ENCODE data around the gene ARHGAP8.

ARHGAP8 gene

GRCh38 chr22:44845796-44846720 is 93.7 kb downstream of the ARHGAP8 start:
- Histone ChIP-seq H3K9me3 (ENCODE audit: insufficient read depth, low read depth, low read length) (no peaks in the 10 kb centered on the region), H3K27me3 (ENCODE audit: insufficient read depth, low read length, poor library complexity, severe bottlenecking) (no peaks in the 10 kb centered on the region), H3F3A (ENCODE audit: low read depth) (no peaks in the 10 kb centered on the region), H3K9me2 (replicated peaks; ENCODE audit: low read depth, low read length) (no peaks in the 10 kb centered on the region), H2AFZ (ENCODE audit: low read length) (no peak overlapping the region), H3K4me3 (ENCODE audit: low read length, poor library complexity, severe bottlenecking) (no peak overlapping the region), H3K4me2 (ENCODE audit: low read depth, low read length, poor library complexity, severe bottlenecking) (no peak overlapping the region), H3K4me1 (ENCODE audit: insufficient read depth, low read length, poor library complexity, severe bottlenecking) (no peaks in the 10 kb centered on the region), H3K36me3 (ENCODE audit: insufficient read depth, low read length) (no peaks in the 10 kb centered on the region), H4K20me1 (ENCODE audit: insufficient read depth, low read length, poor library complexity, severe bottlenecking) (no peaks in the 10 kb centered on the region), H3K9ac (ENCODE audit: low read depth, low read length, poor library complexity, severe bottlenecking) (no peak overlapping the region), H3K79me2 (ENCODE audit: insufficient read depth, low read length) (no peaks in the 10 kb centered on the region)
- TF ChIP-seq, protein P1, sequence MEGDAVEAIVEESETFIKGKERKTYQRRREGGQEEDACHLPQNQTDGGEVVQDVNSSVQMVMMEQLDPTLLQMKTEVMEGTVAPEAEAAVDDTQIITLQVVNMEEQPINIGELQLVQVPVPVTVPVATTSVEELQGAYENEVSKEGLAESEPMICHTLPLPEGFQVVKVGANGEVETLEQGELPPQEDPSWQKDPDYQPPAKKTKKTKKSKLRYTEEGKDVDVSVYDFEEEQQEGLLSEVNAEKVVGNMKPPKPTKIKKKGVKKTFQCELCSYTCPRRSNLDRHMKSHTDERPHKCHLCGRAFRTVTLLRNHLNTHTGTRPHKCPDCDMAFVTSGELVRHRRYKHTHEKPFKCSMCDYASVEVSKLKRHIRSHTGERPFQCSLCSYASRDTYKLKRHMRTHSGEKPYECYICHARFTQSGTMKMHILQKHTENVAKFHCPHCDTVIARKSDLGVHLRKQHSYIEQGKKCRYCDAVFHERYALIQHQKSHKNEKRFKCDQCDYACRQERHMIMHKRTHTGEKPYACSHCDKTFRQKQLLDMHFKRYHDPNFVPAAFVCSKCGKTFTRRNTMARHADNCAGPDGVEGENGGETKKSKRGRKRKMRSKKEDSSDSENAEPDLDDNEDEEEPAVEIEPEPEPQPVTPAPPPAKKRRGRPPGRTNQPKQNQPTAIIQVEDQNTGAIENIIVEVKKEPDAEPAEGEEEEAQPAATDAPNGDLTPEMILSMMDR (conservative IDR thresholded peaks at IDR 0.05; ENCODE audit: low read length), result no peak
- TF ChIP-seq EZH2phosphoT487 (IDR thresholded peaks at IDR 0.05; ENCODE audit: borderline replicate concordance), result no peak

DNA sequence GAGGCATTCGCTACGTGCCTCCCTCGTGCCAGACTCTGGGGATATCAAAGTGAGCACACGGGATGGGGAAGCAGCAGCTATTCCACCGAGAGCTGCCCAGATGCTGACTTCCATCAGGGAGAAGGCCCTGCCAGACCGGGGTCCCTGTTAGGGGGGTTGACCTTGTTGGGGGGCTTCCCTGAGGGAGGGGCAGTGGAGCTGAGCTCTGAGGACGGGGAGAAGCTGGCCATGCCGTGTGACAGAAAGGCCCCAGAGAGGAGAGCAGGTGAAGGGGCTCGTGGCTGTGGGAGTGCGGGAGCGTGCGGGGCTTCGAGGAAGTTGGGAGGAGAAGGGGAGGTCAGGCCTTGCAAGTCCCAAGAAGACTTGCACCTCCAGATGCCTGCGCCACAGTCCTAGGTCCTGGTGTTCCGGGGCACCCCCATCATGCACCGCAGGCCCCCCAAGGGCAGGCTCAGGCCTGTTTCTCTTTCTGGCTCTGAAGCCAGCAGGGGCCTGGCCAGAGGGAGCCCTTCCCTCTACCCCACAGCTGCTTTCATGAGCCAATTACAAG is 94.4 kb downstream of the ARHGAP8 start:
- Histone ChIP-seq H3K4me3 (ENCODE audit: low read length, poor library complexity, severe bottlenecking) (no peak overlapping the region), H3K79me2 (ENCODE audit: insufficient read depth, low read length) (no peaks in the 10 kb centered on the region), H2AFZ (ENCODE audit: low read length) (no peak overlapping the region), H4K20me1 (ENCODE audit: insufficient read depth, low read length, poor library complexity, severe bottlenecking) (no peaks in the 10 kb centered on the region), H3F3A (ENCODE audit: low read depth) (no peaks in the 10 kb centered on the region), H3K4me1 (ENCODE audit: insufficient read depth, low read length, poor library complexity, severe bottlenecking) (no peaks in the 10 kb centered on the region), H3K9me3 (ENCODE audit: insufficient read depth, low read depth, low read length) (no peaks in the 10 kb centered on the region), H3K36me3 (ENCODE audit: insufficient read depth, low read length) (no peaks in the 10 kb centered on the region), H3K9me2 (replicated peaks; ENCODE audit: low read depth, low read length) (no peaks in the 10 kb centered on the region), H3K9ac (ENCODE audit: low read depth, low read length, poor library complexity, severe bottlenecking) (no peak overlapping the region), H3K4me2 (ENCODE audit: low read depth, low read length, poor library complexity, severe bottlenecking) (no peak overlapping the region), H3K27me3 (ENCODE audit: insufficient read depth, low read length, poor library complexity, severe bottlenecking) (no peaks in the 10 kb centered on the region)
- no peak for TF ChIP-seq EZH2phosphoT487 (IDR thresholded peaks at IDR 0.05; ENCODE audit: borderline replicate concordance)
- TF ChIP-seq, protein P1 (conservative IDR thresholded peaks at IDR 0.05; ENCODE audit: low read length), result no peak

DNA sequence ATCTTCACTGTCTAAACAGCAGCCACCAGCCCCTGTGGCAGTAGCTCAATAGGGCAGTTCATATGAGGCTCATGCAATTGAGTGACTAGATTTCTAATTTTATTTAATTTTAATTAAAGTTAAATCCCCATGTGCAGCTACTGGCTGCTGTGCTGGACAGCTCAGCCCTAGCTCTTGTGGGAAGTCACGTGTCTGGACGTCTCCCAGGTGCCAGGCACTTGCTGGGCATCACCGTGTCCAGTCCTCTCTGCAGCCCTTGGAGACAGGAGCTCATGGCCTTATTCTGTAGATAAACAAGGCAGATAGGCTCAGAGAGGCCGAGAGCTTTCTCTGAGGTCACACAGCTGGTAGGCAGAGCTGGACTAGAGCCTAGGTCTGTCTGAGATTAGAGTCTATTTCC is 95.0 kb downstream of the ARHGAP8 start:
- Histone ChIP-seq H4K20me1 (ENCODE audit: insufficient read depth, low read length, poor library complexity, severe bottlenecking) (no peaks in the 10 kb centered on the region), H3K27me3 (ENCODE audit: insufficient read depth, low read length, poor library complexity, severe bottlenecking) (no peaks in the 10 kb centered on the region), H3F3A (ENCODE audit: low read depth) (no peaks in the 10 kb centered on the region), H3K4me3 (ENCODE audit: low read length, poor library complexity, severe bottlenecking) (no peak overlapping the region), H3K79me2 (ENCODE audit: insufficient read depth, low read length) (no peaks in the 10 kb centered on the region), H3K9me3 (ENCODE audit: insufficient read depth, low read depth, low read length) (no peaks in the 10 kb centered on the region), H2AFZ (ENCODE audit: low read length) (no peak overlapping the region), H3K9ac (ENCODE audit: low read depth, low read length, poor library complexity, severe bottlenecking) (no peak overlapping the region), H3K4me1 (ENCODE audit: insufficient read depth, low read length, poor library complexity, severe bottlenecking) (no peaks in the 10 kb centered on the region), H3K36me3 (ENCODE audit: insufficient read depth, low read length) (no peaks in the 10 kb centered on the region), H3K4me2 (ENCODE audit: low read depth, low read length, poor library complexity, severe bottlenecking) (no peak overlapping the region), H3K9me2 (replicated peaks; ENCODE audit: low read depth, low read length) (no peaks in the 10 kb centered on the region)
- no peak for TF ChIP-seq EZH2phosphoT487 (IDR thresholded peaks at IDR 0.05; ENCODE audit: borderline replicate concordance)
- TF ChIP-seq, protein P1 (conservative IDR thresholded peaks at IDR 0.05; ENCODE audit: low read length), result no peak

Data from Loucy (cell line).